Measurements from ENCODE around the gene VPS4B.

The VPS4B gene

DNA sequence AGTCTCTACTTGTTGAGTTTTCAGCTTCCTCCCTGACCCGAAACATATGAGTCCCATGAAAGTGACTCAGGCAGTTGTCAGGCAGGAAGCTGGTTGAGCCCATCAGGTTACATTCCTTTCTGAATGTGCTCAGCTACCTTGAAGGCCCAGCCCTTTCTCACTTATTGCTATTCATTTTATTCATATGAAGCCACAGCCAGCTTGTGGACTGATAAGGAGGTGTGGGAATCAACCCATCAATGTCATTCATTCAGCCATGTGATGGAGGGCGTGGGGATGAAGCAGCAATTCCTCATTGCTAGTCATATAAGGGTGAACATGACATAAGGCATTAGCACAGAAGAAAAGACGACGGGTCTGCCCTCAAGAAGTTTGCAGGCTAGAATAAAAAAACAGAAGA lies 5.3 kb upstream of the VPS4B start:
- no peak for DNase-seq

- DNase-seq, result no peak
Observed at GRCh38 chr18:63422864-63423304, 608 bp upstream of the VPS4B start.

- no peak for DNase-seq
Observed at GRCh38 chr18:63421514-63421913, 762 bp downstream of the VPS4B start.

DNA sequence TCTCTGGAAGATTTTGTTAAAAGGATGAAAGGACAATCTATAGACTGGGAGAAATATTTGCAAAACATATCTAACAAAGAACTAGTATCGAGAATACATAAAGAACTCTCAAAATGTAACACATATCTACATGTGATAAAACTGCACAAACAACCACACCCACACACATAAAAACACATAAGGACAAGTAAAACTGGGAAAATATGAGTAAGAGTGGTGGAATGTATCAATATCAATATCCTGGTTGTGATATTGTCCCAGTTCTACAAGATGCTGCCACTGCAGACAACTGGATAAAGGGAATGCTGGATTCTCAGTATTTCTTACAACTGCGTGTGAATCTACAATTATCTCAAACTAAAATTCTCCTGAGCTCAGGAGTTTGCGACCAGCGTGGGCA lies 9.3 kb downstream of the VPS4B start:
- no peak for DNase-seq

DNA sequence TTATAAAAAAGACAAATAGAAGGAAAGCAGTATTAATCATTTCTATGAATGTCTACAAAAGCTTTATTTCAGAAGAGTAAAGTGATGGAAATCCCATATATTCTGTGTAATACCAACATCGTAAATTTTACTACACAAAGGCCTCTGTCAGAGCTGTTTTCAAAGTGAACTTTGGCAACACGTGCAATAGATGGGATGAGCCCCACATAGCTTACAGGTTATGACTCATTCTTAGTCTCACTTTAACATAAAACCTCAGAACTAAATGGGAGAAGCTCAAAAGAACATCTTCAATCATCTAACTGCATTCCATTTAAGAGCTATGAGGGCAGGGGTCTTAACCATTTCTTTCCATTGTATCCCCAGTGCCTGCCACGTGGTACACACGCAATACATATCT lies 11.5 kb downstream of the VPS4B start:
- no peak for DNase-seq

- DNase-seq, result no peak
Observed at GRCh38 chr18:63409301-63409700, 13.0 kb downstream of the VPS4B start.

GRCh38 chr18:63407734-63408133 lies 14.5 kb downstream of the VPS4B start:
- DNase-seq, result no peak

- no peak for DNase-seq
Observed at GRCh38 chr18:63405986-63406385, 16.3 kb downstream of the VPS4B start.

DNA sequence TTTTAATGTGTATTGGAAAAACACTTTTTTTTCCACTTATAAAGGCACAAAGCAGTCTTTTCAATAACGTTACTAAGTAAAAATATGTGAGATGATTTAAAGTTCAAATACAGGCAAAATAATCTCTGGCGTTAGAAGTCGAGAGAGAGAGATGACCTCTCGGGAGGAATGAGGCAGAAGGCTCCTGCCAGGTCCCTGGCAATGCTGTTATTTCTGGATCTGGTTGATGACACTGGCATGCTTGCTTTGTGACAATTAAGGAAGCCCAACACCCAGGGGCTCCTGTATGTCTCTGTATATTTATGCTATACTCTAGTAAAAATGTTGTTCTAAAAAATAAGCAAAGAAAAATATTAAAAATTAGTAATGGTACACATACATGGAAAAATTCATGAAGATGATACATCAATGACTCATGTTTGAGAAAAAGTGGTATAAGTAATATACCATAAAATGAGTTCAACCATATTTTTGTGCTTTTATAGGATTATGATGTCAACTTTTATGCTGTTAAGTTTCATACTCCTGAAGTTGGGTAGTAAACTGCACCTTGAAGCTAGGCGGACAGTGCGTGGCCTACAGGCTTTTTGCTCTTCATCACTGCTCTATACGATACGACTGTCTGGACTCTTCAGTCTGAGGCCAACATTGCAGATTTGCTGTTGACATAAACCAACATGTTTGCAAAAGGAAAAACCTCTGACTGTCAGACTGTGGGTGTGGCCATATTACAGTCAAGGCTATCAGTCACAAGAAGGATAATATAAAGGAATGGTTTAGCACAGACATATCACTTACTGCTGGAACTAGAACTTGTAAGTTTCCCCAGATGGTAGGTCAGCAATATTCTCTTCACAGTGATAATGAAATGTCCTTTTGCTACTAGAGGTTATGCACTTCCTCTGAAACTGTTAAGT lies 19.8 kb downstream of the VPS4B start:
- no peak for DNase-seq

GRCh38 chr18:63399300-63399699 lies 23.0 kb downstream of the VPS4B start:
- DNase-seq, result no peak

DNA sequence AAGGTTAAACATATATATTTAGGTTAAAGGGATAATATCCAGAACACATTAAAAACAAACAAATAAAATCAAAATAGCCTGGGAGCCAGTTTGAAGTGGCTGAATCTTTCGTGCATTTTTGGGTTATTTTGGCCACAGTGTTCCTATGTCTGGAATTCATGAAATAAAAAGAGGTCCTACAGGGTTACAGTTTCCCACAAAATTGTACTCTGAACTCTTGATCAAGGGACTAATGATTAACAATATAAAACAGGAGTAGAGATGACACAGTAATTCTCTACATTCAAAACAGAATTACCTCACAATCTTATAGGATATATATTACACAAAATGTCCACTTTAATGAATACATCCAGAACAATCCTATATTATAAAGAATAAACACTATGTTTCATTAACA lies 24.9 kb downstream of the VPS4B start:
- no peak for DNase-seq

- no peak for DNase-seq
Observed at GRCh38 chr18:63395503-63395902, 26.8 kb downstream of the VPS4B start.

DNA sequence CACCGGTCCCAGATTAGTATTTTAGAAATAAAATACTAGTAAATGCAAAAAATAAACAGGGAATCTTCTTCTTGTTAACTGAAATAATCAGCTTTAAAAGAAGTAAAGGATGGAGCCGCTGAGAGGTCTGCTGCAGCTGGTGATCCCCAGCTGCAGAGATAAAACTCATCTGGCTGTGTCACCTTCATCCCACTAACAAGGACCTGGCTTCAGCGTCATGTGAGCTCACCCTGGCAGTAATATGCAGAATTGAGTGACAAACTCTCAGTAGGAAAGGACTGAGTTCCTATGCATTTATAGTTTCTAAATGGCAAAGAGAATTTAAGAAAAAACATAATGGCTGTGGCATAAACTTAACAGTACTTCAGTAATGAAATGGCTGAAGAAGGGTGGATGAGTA lies 27.3 kb downstream of the VPS4B start:
- DNase-seq, result no peak

DNA sequence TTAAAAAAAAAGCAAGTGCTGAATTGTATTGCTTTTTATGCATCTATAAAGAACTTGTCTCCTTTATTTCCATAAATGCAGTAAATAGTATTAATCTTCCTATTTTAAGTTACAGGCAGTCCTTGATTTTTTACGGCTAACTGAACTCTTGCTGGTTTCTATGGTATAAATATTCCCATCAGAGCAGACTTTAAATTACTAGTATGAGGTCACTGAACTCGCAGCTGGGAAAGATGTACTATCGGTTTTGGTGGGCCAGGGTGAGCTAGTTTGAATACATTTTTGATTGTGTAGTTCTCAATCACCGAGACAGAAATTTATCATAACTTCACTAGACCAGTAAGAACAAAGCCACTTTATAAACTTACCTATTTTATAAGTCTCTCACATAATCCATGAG lies 34.4 kb downstream of the VPS4B start:
- no peak for DNase-seq

DNA sequence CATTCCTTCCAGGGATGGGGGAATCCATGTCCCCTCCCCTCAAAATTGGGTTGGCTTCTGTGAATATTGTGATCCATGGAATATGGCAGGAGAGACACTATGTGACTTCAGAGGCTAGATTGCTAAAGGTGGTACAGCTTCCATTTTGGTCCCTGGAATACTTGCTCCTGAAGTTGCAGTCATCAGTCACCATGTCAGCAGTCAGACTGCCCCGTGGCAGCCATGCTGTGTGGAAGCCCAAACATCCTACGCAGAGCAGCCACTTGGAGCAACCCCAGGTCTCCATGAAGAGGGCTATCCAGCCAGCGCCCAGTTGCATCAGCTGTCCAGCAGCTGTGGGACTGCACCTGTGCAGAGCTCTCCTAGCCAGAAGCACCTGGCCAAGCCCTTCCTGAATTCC lies 39.4 kb downstream of the VPS4B start:
- DNase-seq, result no peak

GRCh38 chr18:63379639-63379962 lies 42.7 kb downstream of the VPS4B start:
- no peak for DNase-seq

DNA sequence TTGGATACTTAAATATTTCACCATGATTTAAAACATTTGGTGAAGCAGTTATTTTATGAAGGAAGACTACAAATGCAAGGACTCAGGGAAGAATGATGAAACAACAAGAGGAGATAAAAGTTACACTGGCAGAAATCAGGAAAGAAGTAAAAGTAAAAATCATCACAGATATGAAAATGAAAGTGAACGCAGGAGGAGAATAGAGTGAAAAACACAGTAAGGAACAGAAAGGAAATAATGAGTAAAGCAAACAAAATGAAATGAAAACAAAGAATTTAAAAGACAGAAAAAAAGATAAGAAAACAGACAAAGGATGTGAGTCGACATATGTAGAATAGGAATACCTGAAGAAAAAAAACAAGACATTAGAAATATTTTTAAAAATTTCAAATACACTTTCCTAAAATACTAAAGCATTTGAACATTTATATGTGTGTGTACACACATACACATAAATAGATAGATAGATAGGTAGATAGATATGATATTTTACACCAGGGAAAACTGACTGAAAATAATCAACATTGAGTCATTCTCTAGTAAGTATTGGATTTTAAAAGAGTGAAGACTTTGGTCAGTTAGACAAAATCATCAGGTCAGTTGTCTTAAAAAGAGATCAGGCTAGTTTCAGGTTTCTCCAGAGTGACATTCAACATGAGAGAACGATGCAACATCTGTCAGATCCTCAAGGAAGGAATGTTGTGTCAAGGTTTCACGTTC lies 43.2 kb downstream of the VPS4B start:
- no peak for DNase-seq

GRCh38 chr18:63377275-63377980 lies 44.8 kb downstream of the VPS4B start:
- no peak for DNase-seq

- DNase-seq, result no peak
Observed at GRCh38 chr18:63376538-63376937, 45.7 kb downstream of the VPS4B start.

- no peak for DNase-seq
Observed at GRCh38 chr18:63374540-63374939, 47.7 kb downstream of the VPS4B start.

- no peak for DNase-seq
Observed at GRCh38 chr18:63373161-63373560, 49.1 kb downstream of the VPS4B start.

GRCh38 chr18:63368611-63369010 lies 53.7 kb downstream of the VPS4B start:
- DNase-seq, result no peak

DNA sequence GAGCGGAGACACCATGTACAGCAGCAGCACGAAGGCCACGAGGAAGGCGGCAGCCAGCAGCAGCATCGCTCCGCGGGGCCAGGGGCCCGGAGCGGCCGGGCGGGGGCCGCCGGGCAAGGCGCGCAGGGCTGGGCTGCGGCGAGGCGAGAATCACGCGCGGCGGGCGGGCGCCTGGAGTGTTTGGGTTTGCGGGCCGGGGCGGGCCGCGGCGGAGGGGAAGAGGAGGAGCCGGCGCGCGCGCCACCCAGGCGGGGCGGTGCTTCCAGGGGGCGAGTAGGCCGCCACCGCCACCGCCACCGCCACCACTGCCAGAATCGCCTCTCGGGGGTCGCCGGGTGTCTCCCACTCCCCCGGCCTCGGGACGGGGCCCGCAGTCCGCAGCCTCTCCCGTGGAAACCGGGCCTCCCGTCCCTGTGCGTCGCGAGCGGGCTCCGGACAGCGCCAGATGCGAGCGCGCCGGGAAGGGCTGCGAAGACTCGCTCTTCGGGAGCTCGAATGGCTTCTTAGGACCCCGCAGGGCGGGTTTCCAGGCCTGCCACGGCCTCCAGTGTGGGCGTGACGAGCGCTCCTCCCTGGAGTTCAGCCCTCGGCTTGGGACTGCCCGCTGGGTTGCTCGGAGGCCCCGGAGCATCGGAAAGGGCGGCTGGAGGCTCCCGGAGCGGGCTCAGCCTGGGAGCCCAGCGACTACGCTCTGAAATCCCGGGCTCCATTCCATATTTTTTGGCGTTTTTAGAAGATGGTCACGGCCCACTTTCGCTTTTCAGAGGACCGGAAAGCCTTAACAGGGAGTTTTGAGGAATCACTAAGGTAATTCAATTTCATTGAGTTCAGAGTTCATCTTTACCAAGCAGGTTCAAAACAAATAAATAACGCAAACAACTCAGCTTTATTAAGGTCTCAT lies 55.0 kb downstream of the VPS4B start, which contains the start of gene KDSR:
TSS of gene KDSR (minus strand) at position 154 of the 901 bp plus-strand sequence. CDS start at position 66, 88 bp downstream.
- DNase-seq, result peak; percentile 81

Measured in stimulated activated CD4-positive, alpha-beta T cell treated with anti-CD3 and anti-CD28 coated beads, Interleukin-4, amount 100 ng/mL, for 24 hours (primary cell).